GM12891 (cell line): Measurements from ENCODE around the gene COMMD1.

Experiments used
- PAX5 ChIP-seq: IDR thresholded peaks from 2 replicates; pipeline ENCODE4 v1.6.1; 2011; ENCODE audit warnings: low read length, moderate library complexity, mild to moderate bottlenecking; ENCODE audit not compliant: insufficient read depth, severe bottlenecking
- POLR2A ChIP-seq: IDR thresholded peaks from 2 replicates; pipeline ENCODE4 v1.6.1; 2011; ENCODE audit warnings: low read depth, low read length, control low read depth
- POLR2AphosphoS5 ChIP-seq: IDR thresholded peaks from 2 replicates; pipeline ENCODE4 v1.6.1; 2011; ENCODE audit warnings: low read depth, low read length, control low read depth
- POU2F2 ChIP-seq: IDR thresholded peaks from 2 replicates; pipeline ENCODE4 v1.6.1; 2011; ENCODE audit warnings: low read depth, mild to moderate bottlenecking, control low read depth, low read length, moderate library complexity
- SPI1 ChIP-seq: IDR thresholded peaks from 2 replicates; pipeline ENCODE4 v1.6.1; 2011; ENCODE audit warnings: low read depth, low read length, control low read depth
- TAF1 ChIP-seq: IDR thresholded peaks from 2 replicates; pipeline ENCODE4 v1.6.1; 2011; ENCODE audit warnings: low read depth, low read length, control low read depth

- no peak for TF ChIP-seq POLR2A
- no peak for TF ChIP-seq POU2F2
- TF ChIP-seq POLR2AphosphoS5, result no peak
- TF ChIP-seq TAF1, result no peak
- no peak for TF ChIP-seq SPI1
- no peak for TF ChIP-seq PAX5
Measured at GRCh38 chr2:62000538-62000937, 95.1 kb downstream of the COMMD1 start.
